BE2C (cell line): ENCODE measurements around the gene IGF2R.
"Not testable (repeated sequence)": the region's sequence is repeated elsewhere in the genome, so short reads cannot be mapped to it uniquely, and the experiment has no call there.

ENCODE experiments used
- DNase-seq: peaks from one replicate; pipeline ENCODE4 v3.0.0-alpha.2; 2020
- H3K27me3 ChIP-seq: fragments of 250-450 bp; sonication (Bioruptor Pico); 2 replicates; pipeline ENCODE4 v1.5.1; 2020; ENCODE audit warnings: mild to moderate bottlenecking
- H3K36me3 ChIP-seq: fragments of 250-450 bp; sonication (Bioruptor Pico); 2 replicates; pipeline ENCODE4 v1.5.1; 2020; ENCODE audit warnings: mild to moderate bottlenecking
- H3K4me1 ChIP-seq: fragments of 250-450 bp; sonication (Bioruptor Pico); 2 replicates; pipeline ENCODE4 v1.5.1; 2020
- H3K4me3 ChIP-seq: 2 replicates; pipeline ENCODE4 v1.5.1; 2011; ENCODE audit warnings: low read depth, low read length
- H3K9me3 ChIP-seq: fragments of 250-450 bp; sonication (Bioruptor Pico); 2 replicates; pipeline ENCODE4 v1.5.1; 2020
- CTCF ChIP-seq: IDR thresholded peaks from 2 replicates; pipeline ENCODE4 v1.5.1; 2012; ENCODE audit warnings: mild to moderate bottlenecking, low read depth, low read length

The IGF2R gene

DNA sequence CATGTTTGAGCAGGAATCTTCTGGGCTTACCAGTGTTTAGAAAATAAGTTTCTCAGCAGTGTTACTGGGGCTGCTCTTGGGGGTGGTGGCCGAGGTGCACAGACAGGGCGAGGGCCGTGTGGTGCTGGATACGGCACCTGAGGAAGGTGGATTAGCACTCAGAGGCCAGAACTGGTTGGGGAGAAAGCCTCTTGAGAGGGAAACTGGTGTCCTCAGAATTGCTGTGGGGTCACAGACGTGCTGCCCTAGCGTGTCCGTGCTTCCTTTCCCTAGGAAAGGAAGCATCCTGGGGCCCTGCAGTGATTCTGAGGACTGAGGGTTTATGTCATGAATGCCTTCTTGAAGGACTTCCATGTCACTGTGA lies 120.6 kb downstream of the IGF2R start:
- DNase-seq = no peak
- H3K4me1 ChIP-seq = no peaks in the 10 kb centered on the region
- no peak overlapping the region for H3K4me3 ChIP-seq
- no peaks in the 10 kb centered on the region for H3K27me3 ChIP-seq
- no peak for TF ChIP-seq CTCF
- H3K36me3 ChIP-seq = peaks cover 45% of the 10 kb centered on the region
- no peaks in the 10 kb centered on the region for H3K9me3 ChIP-seq

DNA sequence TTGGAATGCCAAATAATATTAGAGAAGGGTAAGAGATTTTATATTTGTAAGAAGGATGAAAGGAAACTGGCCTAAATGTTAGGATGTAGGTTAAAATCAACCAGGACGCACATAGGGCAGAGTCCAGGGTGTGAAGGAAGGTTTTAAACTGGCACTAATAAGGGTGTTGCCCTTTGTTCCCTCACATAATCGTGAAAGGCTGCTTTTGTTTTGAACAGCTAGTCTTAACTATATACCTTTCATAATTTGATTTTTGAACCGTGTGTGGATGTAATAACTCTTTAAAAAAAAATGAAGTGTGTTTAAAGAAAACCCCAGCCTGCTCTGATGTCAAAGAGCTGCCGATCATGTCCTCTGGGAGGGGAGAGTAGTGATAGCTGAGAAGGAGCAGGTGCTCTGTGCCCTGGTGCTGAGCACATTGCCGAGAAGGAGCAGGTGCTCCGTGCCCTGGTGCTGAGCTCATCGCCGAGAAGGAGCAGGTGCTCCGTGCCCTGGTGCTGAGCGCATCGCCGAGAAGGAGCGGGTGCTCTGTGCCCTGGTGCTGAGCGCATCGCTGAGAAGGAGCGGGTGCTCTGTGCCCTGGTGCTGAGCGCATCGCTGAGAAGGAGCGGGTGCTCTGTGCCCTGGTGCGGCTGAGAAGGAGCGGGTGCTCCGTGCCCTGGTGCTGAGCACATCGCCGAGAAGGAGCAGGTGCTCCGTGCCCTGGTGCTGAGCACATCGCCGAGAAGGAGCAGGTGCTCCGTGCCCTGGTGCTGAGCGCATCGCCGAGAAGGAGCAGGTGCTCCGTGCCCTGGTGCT lies 121.8 kb downstream of the IGF2R start:
- H3K27me3 ChIP-seq, H3K9me3 ChIP-seq, H3K4me1 ChIP-seq, DNase-seq, H3K4me3 ChIP-seq: not testable (repeated sequence)
- H3K36me3 ChIP-seq = peaks cover 40% of the 10 kb centered on the region

DNA sequence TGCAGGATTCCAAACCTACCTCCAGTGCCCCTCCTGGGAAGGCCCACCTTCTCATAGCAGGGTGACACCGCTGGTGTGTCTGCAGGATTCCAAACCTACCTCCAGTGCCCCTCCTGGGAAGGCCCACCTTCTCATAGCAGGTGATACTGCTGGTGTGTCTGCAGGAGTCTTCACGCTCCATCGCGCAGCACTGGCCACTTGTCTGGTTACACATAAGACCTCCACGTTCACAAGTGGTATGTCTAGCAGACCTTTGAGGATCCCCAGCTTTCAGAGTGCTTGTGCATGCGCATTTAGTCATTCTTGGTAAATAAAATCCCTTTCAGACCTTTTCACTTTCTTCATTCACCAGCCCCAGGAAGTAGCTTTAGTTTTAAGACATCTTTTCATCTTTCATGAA lies 123.3 kb downstream of the IGF2R start:
- peaks cover 43% of the 10 kb centered on the region for H3K36me3 ChIP-seq
- H3K4me1 ChIP-seq, DNase-seq, H3K27me3 ChIP-seq, H3K9me3 ChIP-seq, H3K4me3 ChIP-seq: not testable (repeated sequence)

- no peak for TF ChIP-seq CTCF
- no peaks in the 10 kb centered on the region for H3K9me3 ChIP-seq
- no peak for DNase-seq
- H3K36me3 ChIP-seq = peaks cover 43% of the 10 kb centered on the region
- H3K27me3 ChIP-seq = no peaks in the 10 kb centered on the region
- no peaks in the 10 kb centered on the region for H3K4me1 ChIP-seq
- no peak overlapping the region for H3K4me3 ChIP-seq
These were observed 123.7 kb downstream of the IGF2R start for GRCh38 chr6:160092602-160093001.

DNA sequence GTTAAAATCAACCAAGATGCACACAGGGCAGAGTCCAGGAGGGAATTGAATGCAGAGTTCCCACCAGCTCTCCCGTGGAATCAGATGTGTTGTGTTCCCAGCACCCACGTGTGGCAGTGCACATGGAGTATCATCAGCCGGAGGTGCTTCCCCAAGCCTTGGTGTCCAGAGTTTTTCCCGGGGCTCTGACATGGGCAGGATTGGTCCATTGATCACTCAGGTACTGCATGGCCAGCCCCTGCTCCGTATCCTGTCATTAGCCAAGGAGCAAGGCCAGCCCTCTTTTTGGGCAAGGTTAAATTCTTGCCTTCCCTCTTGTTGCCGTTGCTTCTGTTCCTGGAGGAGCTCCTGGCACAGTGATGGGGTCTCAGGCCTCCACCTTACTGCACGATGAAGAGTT lies 124.2 kb downstream of the IGF2R start:
- TF ChIP-seq CTCF = no peak
- DNase-seq = no peak
- Histone ChIP-seq H3K36me3 (peaks cover 42% of the 10 kb centered on the region), H3K9me3 (no peaks in the 10 kb centered on the region), H3K4me1 (no peaks in the 10 kb centered on the region), H3K27me3 (no peaks in the 10 kb centered on the region), H3K4me3 (no peak overlapping the region)

DNA sequence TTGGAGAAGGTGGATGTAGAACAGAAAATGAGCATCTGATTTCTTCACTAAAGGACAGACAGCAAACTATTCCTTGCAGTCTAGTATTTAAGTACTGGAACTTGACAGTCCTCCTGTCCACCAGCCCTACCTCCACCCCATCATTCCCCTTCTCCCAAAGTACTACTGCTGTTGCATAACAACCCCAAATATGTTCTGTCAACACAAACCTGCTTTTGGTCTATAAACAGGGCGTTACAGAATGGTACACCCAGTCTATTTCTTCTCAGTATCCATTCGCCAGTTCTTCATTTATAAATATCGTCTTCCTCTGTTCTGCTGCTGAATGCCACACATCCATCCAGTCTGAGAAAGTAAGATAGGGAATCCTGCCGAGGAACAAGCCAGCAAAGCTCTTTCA lies 125.1 kb downstream of the IGF2R start:
- DNase-seq = no peak
- Histone ChIP-seq H3K36me3 (peaks cover 36% of the 10 kb centered on the region), H3K4me3 (no peak overlapping the region), H3K9me3 (no peaks in the 10 kb centered on the region), H3K27me3 (no peaks in the 10 kb centered on the region), H3K4me1 (no peaks in the 10 kb centered on the region)
- TF ChIP-seq CTCF = no peak

- no peaks in the 10 kb centered on the region for H3K27me3 ChIP-seq
- no peaks in the 10 kb centered on the region for H3K4me1 ChIP-seq
- DNase-seq = no peak
- H3K36me3 ChIP-seq = peaks cover 24% of the 10 kb centered on the region
- no peaks in the 10 kb centered on the region for H3K9me3 ChIP-seq
- no peak for TF ChIP-seq CTCF
- no peak overlapping the region for H3K4me3 ChIP-seq
These were observed 126.4 kb downstream of the IGF2R start for GRCh38 chr6:160095146-160095845.
